Peyer's patch (tissue), 4 donors: ENCODE results near the gene ALDH3A2.
A peak's percentile ranks its signal among the peaks of the same experiment; 100 is the strongest.

Experiments used
- POLR2A ChIP-seq, 2 donors: fragments of 450-650 bp; IDR thresholded peaks; one replicate each; pipeline ENCODE4 v1.5.1; 2017; ENCODE audit warnings: antibody characterized with exemption in 2 of 2, mild to moderate bottlenecking in 2 of 2, moderate library complexity in 2 of 2
- TF ChIP-seq, protein P1 (sequence below), 6 experiments: fragments of 450-650 bp in 4 of 6; fragments of 200-600 bp in 2 of 6; sonication (generic) in 1 of 6; IDR thresholded peaks; one replicate each; pipeline ENCODE4 v1.5.1; 2017 to 2019; ENCODE audit warnings: antibody characterized with exemption in 6 of 6, mild to moderate bottlenecking in 3 of 6, moderate library complexity in 1 of 6

DNA sequence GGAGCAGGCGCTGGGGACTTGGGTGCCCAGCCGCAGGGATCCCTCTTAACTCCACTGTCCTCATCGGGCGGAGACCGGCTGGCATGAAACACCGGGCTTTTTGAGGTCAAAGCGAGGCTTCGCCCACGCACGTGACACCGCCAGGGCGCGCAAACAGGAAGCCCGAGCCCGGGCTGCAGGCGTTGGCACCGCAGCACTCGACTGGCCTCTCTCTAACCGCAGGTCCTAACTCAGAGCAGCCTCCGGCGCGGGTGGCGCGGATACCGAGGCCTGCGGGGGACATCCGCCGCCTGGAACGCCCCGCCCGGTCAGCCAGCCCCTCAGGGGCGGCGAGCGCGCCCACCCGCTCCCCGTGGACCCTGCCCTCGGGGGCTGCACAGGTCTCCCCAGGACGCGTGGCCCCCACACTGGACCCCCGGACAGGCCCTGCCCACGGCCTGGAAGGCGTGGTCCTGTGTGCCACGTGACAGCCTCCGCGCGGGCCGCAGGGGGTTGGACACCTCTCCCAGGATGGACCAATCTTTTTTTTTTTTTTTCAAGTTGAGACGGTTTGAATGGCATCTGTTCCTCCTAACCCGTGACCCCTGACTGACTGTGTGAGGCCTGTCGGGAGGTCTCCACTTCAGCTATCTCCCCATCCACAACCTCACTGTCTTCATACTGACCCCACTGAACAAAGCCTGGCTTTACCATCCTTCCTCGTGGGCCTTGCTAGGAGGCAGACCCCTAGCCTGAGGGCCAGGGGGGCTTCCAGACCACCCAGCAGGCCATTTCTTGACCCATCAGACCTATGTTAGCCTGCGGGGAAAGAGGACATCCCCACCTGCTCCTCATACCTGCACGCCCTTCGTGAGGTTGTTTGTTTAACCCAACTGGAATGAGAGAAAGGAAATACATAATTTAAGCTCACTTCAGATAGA is 76.2 kb downstream of the ALDH3A2 start:
- TF ChIP-seq, protein P1, sequence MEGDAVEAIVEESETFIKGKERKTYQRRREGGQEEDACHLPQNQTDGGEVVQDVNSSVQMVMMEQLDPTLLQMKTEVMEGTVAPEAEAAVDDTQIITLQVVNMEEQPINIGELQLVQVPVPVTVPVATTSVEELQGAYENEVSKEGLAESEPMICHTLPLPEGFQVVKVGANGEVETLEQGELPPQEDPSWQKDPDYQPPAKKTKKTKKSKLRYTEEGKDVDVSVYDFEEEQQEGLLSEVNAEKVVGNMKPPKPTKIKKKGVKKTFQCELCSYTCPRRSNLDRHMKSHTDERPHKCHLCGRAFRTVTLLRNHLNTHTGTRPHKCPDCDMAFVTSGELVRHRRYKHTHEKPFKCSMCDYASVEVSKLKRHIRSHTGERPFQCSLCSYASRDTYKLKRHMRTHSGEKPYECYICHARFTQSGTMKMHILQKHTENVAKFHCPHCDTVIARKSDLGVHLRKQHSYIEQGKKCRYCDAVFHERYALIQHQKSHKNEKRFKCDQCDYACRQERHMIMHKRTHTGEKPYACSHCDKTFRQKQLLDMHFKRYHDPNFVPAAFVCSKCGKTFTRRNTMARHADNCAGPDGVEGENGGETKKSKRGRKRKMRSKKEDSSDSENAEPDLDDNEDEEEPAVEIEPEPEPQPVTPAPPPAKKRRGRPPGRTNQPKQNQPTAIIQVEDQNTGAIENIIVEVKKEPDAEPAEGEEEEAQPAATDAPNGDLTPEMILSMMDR (IDR thresholded peaks at IDR 0.05) = no peak
- peak in 1 of 2 donors; percentile 20 for TF ChIP-seq POLR2A (IDR thresholded peaks at IDR 0.05)
